Measurements from ENCODE around the gene TLX2.
"Not testable (repeated sequence)": the region's sequence is repeated elsewhere in the genome, so short reads cannot be mapped to it uniquely, and the experiment has no call there.

TLX2 gene

GRCh38 chr2:74514368-74515270, at the start of gene TLX2:
TLX2 (plus strand) TSS chr2:74514450; CDS start chr2:74514807, 357 bp downstream.
- no peak for DNase-seq (ENCODE audit: low read depth in 2 of 2)

- not testable (repeated sequence) for DNase-seq (ENCODE audit: low read depth in 2 of 2)
Observed at GRCh38 chr2:74470742-74471141, 43.5 kb upstream of the TLX2 start.

GRCh38 chr2:74471332-74472065, 42.8 kb upstream of the TLX2 start:
- no peak for DNase-seq (ENCODE audit: low read depth in 2 of 2)

- DNase-seq (ENCODE audit: low read depth in 2 of 2), result peak; percentile 93 to 94
Observed at GRCh38 chr2:74472086-74472944, 41.9 kb upstream of the TLX2 start, which contains the start of gene MRPL53. MRPL53 (minus strand) TSS chr2:74472680; CDS start chr2:74472660, 20 bp downstream.

- no peak for DNase-seq (ENCODE audit: low read depth in 2 of 2)
Observed at GRCh38 chr2:74472945-74473258, 41.3 kb upstream of the TLX2 start.

- DNase-seq (ENCODE audit: low read depth in 2 of 2), result no peak
Observed at GRCh38 chr2:74474481-74474880, 39.8 kb upstream of the TLX2 start.

GRCh38 chr2:74474899-74475298, 39.4 kb upstream of the TLX2 start:
- DNase-seq (ENCODE audit: low read depth in 2 of 2), result no peak

- DNase-seq (ENCODE audit: low read depth in 2 of 2), result no peak
Observed at GRCh38 chr2:74481431-74481830, 32.8 kb upstream of the TLX2 start.

- DNase-seq (ENCODE audit: low read depth in 2 of 2), result no peak
Observed at GRCh38 chr2:74481961-74482800, 32.1 kb upstream of the TLX2 start.

GRCh38 chr2:74482801-74483674, 31.2 kb upstream of the TLX2 start, which contains the start of the genes CCDC142 and TTC31:
CCDC142 (minus strand) TSS chr2:74482998; CDS start chr2:74482837, 161 bp downstream.
TTC31 (plus strand) TSS chr2:74483081; CDS start chr2:74483096, 15 bp downstream.
- peak; percentile 82 to 88 for DNase-seq (ENCODE audit: low read depth in 2 of 2)

- not testable (repeated sequence) for DNase-seq (ENCODE audit: low read depth in 2 of 2)
Observed at GRCh38 chr2:74483675-74484164, 30.5 kb upstream of the TLX2 start.

GRCh38 chr2:74486141-74486540, 28.1 kb upstream of the TLX2 start:
- no peak for DNase-seq (ENCODE audit: low read depth in 2 of 2)

GRCh38 chr2:74488643-74489481, 25.4 kb upstream of the TLX2 start:
- DNase-seq (ENCODE audit: low read depth in 2 of 2), result no peak

- DNase-seq (ENCODE audit: low read depth in 2 of 2), result no peak
Observed at GRCh38 chr2:74489906-74490305, 24.3 kb upstream of the TLX2 start.

- no peak for DNase-seq (ENCODE audit: low read depth in 2 of 2)
Observed at GRCh38 chr2:74491648-74492544, 22.4 kb upstream of the TLX2 start.

GRCh38 chr2:74493546-74493945, 20.7 kb upstream of the TLX2 start:
- DNase-seq (ENCODE audit: low read depth in 2 of 2), result no peak

GRCh38 chr2:74495440-74495839, 18.8 kb upstream of the TLX2 start:
- no peak for DNase-seq (ENCODE audit: low read depth in 2 of 2)
